ENCODE measurements around the gene CPNE5.

GRCh38 chr6:36769183-36769675 is 70.0 kb downstream of the CPNE5 start:
- TF ChIP-seq ZBTB7A (IDR thresholded peaks at IDR 0.05; ENCODE audit: low read depth) = no peak
- TF ChIP-seq, protein P1, sequence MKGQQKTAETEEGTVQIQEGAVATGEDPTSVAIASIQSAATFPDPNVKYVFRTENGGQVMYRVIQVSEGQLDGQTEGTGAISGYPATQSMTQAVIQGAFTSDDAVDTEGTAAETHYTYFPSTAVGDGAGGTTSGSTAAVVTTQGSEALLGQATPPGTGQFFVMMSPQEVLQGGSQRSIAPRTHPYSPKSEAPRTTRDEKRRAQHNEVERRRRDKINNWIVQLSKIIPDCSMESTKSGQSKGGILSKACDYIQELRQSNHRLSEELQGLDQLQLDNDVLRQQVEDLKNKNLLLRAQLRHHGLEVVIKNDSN (IDR thresholded peaks at IDR 0.05) = no peak
- TF ChIP-seq YY1 (IDR thresholded peaks at IDR 0.05; ENCODE audit: low read depth) = no peak
- no peak for TF ChIP-seq REST (IDR thresholded peaks at IDR 0.05; ENCODE audit: low read depth)
